ENCODE data around the gene SUPT7L. TPM values are rescaled to one million over a fixed set of nuclear protein-coding genes. Genes with fewer than 3 reads are reported as not detected.
A peak's percentile ranks its signal among the peaks of the same experiment; 100 is the strongest.

Gene SUPT7L
- total RNA-seq, 1 donor = 36.7 TPM

DNA sequence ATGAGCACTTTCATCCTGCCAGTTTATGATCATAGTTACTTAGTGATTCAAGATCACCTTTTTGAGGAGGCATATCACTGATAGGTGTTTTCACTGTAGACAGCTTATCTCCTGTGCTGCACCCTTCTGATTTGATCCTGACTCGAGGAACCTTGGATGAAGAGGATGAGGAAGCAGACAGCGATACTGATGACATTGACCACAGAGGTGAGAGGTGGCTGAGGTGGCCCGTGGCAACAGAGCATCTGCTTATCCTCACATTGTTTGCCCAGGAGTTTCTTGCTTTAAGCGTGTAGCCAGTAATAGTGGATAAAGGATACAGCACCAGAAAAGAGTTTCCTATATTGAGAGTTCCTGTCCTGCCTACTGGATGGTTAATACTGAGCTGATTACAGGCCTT, 15.7 kb downstream of the SUPT7L start:
- no peak overlapping the region for H3K4me3 ChIP-seq (ENCODE audit: low read depth, low read length)
- TF ChIP-seq, protein P1, sequence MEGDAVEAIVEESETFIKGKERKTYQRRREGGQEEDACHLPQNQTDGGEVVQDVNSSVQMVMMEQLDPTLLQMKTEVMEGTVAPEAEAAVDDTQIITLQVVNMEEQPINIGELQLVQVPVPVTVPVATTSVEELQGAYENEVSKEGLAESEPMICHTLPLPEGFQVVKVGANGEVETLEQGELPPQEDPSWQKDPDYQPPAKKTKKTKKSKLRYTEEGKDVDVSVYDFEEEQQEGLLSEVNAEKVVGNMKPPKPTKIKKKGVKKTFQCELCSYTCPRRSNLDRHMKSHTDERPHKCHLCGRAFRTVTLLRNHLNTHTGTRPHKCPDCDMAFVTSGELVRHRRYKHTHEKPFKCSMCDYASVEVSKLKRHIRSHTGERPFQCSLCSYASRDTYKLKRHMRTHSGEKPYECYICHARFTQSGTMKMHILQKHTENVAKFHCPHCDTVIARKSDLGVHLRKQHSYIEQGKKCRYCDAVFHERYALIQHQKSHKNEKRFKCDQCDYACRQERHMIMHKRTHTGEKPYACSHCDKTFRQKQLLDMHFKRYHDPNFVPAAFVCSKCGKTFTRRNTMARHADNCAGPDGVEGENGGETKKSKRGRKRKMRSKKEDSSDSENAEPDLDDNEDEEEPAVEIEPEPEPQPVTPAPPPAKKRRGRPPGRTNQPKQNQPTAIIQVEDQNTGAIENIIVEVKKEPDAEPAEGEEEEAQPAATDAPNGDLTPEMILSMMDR (IDR thresholded peaks at IDR 0.05; ENCODE audit: insufficient read depth, low read length) = no peak
- DNase-seq (ENCODE audit: low read depth) = no peak

DNA sequence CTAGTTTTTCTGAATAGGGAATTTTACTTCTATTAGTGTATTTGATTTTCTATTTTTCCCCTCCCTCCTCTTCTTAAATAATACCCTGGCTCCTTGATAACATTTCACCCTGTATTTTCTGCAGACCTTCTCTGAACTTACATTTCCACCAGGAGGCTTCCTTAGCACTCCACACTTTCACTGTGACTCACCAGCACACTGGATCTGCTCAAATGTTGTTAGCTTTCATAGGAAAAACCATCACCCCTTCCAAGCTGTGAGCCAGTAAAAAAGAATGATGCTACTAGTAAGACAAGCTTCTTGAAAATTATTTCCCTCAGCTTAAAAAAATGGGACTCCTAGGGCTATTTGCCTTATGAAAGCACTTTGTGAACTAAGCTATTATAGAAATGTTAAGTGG, 16.1 kb downstream of the SUPT7L start:
- DNase-seq (ENCODE audit: low read depth) = peak; percentile 27
- TF ChIP-seq, protein P1 (IDR thresholded peaks at IDR 0.05; ENCODE audit: insufficient read depth, low read length) = no peak
- no peak overlapping the region for H3K4me3 ChIP-seq (ENCODE audit: low read depth, low read length)

DNA sequence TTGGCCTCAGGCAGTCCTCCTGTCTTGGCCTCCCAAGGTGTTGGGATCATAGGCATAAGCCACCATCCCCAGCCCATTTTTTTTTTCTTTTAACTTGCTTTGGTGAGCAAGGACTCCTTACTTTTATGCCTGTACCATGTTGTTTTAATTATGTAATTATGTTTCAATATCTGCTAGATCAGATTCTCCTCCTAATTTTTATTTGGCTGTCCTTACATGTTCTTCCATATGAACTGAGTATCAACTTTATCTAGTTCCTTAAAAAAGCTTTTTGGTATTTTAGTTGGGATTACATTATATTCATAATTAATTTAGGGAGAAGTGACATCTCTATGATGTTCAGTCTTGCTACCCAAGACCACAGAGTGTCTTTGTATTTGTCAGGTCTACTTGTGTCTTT, 18.2 kb downstream of the SUPT7L start:
- TF ChIP-seq, protein P1 (IDR thresholded peaks at IDR 0.05; ENCODE audit: insufficient read depth, low read length) = no peak
- H3K4me3 ChIP-seq (ENCODE audit: low read depth, low read length) = no peak overlapping the region
- no peak for DNase-seq (ENCODE audit: low read depth)

DNA sequence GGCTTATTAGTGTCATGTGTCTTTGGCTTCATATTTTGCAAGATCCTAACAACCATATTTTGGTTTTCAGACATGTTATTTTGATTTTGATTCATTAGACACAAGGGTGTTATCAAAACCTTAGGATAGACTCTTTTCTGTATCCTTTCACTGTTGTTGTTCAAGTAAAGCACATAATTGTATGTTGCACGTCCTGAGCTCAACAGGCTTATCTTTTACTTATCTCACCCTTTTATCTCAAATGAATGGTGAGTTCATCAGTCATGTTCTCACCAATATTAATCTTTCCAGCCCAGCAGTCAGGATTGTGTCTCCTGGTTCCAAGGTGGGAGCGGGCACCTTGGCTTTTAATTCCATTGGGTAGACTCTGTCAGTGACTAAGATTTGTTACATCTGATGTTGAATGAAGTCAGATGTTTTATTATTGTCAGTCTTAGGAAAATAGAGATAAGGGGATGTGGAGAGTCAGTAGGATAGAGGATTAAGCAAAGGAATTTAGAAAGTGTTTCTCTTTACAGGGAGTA, 22.6 kb downstream of the SUPT7L start:
- no peak for DNase-seq (ENCODE audit: low read depth)
- H3K4me3 ChIP-seq (ENCODE audit: low read depth, low read length) = no peak overlapping the region
- TF ChIP-seq, protein P1 (IDR thresholded peaks at IDR 0.05; ENCODE audit: insufficient read depth, low read length) = no peak

DNA sequence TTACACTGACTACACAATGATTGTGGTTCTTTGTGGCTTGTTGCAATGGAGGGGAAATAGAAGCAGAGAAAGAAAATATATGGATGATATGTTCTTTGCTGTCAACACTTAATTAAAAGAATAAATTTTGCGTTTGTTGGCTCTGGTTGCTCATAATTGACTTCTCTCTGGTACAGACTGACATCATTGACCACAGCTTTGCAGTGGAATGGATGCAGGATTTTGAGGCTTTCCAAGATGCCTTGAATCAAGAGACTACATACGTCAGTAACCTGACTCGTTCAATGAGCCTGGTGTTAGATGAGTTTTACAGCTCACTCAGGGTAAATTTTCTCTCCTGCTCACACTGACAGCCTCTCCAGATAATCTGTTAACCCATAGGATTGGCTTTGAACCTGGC, 24.7 kb downstream of the SUPT7L start:
- peak; percentile 25 for DNase-seq (ENCODE audit: low read depth)
- no peak overlapping the region for H3K4me3 ChIP-seq (ENCODE audit: low read depth, low read length)

DNA sequence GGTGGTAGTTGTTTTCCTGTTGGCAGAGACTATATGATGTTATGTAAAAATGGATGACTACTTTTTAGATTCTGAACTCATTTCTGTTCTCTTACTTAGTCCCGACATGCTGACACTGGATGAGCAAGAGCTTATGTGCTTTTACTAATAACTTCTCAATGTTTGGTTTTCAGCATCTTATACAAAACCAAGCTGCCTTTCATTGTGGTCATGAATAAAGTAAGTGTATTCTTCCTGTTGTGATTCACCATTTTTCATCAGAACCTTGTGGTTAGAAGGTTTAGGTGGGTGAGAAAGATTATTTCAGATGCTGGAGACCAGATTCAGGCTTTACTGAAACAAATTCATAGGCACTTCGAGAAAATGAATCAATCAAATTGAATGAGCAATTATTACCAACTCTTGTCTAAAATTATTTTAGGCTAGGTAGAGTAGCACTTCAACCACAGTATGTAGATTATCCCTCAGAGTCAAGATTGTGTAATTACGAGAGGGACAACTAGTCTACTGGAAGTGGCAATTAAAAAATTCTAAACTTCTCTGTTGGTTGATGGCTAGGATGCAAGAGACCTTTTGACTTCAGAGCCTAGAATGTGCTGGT, 25.3 kb downstream of the SUPT7L start:
- DNase-seq (ENCODE audit: low read depth) = peak; percentile 42
- H3K4me3 ChIP-seq (ENCODE audit: low read depth, low read length) = no peak overlapping the region
- TF ChIP-seq, protein P1 (IDR thresholded peaks at IDR 0.05; ENCODE audit: insufficient read depth, low read length) = no peak

More for the DNA sequence above, 24.7 kb downstream of the SUPT7L start:
- TF ChIP-seq, protein P1 (IDR thresholded peaks at IDR 0.05; ENCODE audit: insufficient read depth, low read length) = no peak

DNA sequence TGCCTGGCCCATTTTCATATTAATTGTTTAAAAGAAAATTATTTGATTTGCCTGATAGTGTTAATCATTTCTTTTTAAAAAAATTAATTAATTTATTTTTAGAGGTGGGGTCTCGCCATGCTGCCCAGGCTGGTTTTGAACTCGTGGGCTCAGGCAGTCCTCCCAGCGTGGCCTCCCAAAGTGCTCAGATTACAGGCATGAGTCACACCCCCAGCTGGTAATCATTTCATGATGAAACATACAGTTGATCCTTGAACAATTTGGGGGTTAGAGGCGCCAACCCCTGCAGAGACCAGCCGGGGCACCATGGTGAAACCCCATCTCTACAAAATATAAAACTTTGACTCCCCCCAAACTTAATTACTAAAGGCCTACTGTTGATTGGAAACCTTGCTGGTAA, 26.6 kb downstream of the SUPT7L start:
- no peak overlapping the region for H3K4me3 ChIP-seq (ENCODE audit: low read depth, low read length)
- TF ChIP-seq, protein P1 (IDR thresholded peaks at IDR 0.05; ENCODE audit: insufficient read depth, low read length) = no peak
- DNase-seq (ENCODE audit: low read depth) = no peak

Measured in fibroblast of the aortic adventitia (primary cell).